B cell (primary cell): ENCODE results near the gene RELB.

Experiments used
- EZH2 ChIP-seq: IDR thresholded peaks from 2 replicates; pipeline ENCODE4 v1.6.1; 2012; ENCODE audit warnings: borderline replicate concordance, low read depth, mild to moderate bottlenecking, moderate library complexity, low read length; ENCODE audit not compliant: insufficient read depth, poor library complexity, severe bottlenecking
- TF ChIP-seq, protein P1 (sequence below): fragments of 200-600 bp; IDR thresholded peaks from one replicate; pipeline ENCODE4 v1.8.0; 2022; ENCODE audit warnings: antibody characterized with exemption, mild to moderate bottlenecking

GRCh38 chr19:44968670-44969069, 32.6 kb upstream of the RELB start:
- TF ChIP-seq, protein P1, sequence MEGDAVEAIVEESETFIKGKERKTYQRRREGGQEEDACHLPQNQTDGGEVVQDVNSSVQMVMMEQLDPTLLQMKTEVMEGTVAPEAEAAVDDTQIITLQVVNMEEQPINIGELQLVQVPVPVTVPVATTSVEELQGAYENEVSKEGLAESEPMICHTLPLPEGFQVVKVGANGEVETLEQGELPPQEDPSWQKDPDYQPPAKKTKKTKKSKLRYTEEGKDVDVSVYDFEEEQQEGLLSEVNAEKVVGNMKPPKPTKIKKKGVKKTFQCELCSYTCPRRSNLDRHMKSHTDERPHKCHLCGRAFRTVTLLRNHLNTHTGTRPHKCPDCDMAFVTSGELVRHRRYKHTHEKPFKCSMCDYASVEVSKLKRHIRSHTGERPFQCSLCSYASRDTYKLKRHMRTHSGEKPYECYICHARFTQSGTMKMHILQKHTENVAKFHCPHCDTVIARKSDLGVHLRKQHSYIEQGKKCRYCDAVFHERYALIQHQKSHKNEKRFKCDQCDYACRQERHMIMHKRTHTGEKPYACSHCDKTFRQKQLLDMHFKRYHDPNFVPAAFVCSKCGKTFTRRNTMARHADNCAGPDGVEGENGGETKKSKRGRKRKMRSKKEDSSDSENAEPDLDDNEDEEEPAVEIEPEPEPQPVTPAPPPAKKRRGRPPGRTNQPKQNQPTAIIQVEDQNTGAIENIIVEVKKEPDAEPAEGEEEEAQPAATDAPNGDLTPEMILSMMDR: no peak
- TF ChIP-seq EZH2: no peak
